Peyer's patch (tissue), 4 donors: Measurements from ENCODE around the gene UMODL1. TPM values are rescaled to one million over a fixed set of nuclear protein-coding genes. Genes with fewer than 3 reads are reported as not detected.

Experiments used
- DNase-seq, 3 donors: peaks; one replicate each; pipeline ENCODE4 v3.0.0-alpha.2; 2017 to 2019
- H3K27ac ChIP-seq, 4 donors: fragments of 200-600 bp; sonication (generic); one replicate each; pipeline ENCODE4 v1.5.1; 2016 to 2019
- H3K27me3 ChIP-seq, 2 donors: fragments of 200-600 bp; sonication (generic); one replicate each; pipeline ENCODE4 v1.5.1; 2019
- H3K36me3 ChIP-seq, 3 donors: fragments of 200-600 bp; sonication (generic); one replicate each; pipeline ENCODE4 v1.5.1; 2016 to 2019
- H3K4me1 ChIP-seq, 4 donors: fragments of 200-600 bp; sonication (generic); one replicate each; pipeline ENCODE4 v1.5.1; 2016 to 2019
- H3K4me3 ChIP-seq, 4 donors: fragments of 200-600 bp; sonication (generic); 1 replicate in 3 of 4; 2 replicates in 1 of 4; pipeline ENCODE4 v1.5.1; 2016 to 2019; ENCODE audit warnings: mild to moderate bottlenecking in 1 of 4
- H3K9me3 ChIP-seq, 4 donors: fragments of 200-600 bp; sonication (generic); one replicate each; pipeline ENCODE4 v1.5.1; 2016 to 2019; ENCODE audit warnings: mild to moderate bottlenecking in 1 of 4
- CTCF ChIP-seq, 6 experiments: fragments of 450-650 bp in 4 of 6; fragments of 200-600 bp in 2 of 6; sonication (generic) in 1 of 6; IDR thresholded peaks; one replicate each; pipeline ENCODE4 v1.5.1; 2017 to 2019; ENCODE audit warnings: antibody characterized with exemption in 6 of 6, mild to moderate bottlenecking in 3 of 6, moderate library complexity in 1 of 6
- POLR2A ChIP-seq, 2 donors: fragments of 450-650 bp; IDR thresholded peaks; one replicate each; pipeline ENCODE4 v1.5.1; 2017; ENCODE audit warnings: antibody characterized with exemption in 2 of 2, mild to moderate bottlenecking in 2 of 2, moderate library complexity in 2 of 2
- total RNA-seq, 4 donors: library from RNA; depleted of rRNA; stranded (reverse); fragments of >200 nt; gene quantifications; one replicate each; pipeline ENCODE4 v1.1.0, GENCODE V29; 2016

Gene UMODL1
- total RNA-seq, 4 donors from 2014 or later: 0.53 to 0.95 (median 0.83) TPM; not detected in 1

- TF ChIP-seq POLR2A (IDR thresholded peaks at IDR 0.05) (no peak), CTCF (IDR thresholded peaks at IDR 0.05) (no peak)
- H3K9me3 ChIP-seq: no peaks in the 10 kb centered on the region
- no peaks in the 10 kb centered on the region for H3K4me1 ChIP-seq
- H3K4me3 ChIP-seq: no peak overlapping the region
- no peak for DNase-seq
- no peaks in the 10 kb centered on the region for H3K27me3 ChIP-seq
- no peaks in the 10 kb centered on the region for H3K36me3 ChIP-seq
- H3K27ac ChIP-seq: no peak overlapping the region
These were observed 27.8 kb upstream of the UMODL1 start for GRCh38 chr21:42043201-42043895.

- Histone ChIP-seq H3K36me3 (no peaks in the 10 kb centered on the region), H3K4me1 (no peaks in the 10 kb centered on the region), H3K9me3 (no peaks in the 10 kb centered on the region), H3K27ac (no peak overlapping the region), H3K4me3 (no peak overlapping the region), H3K27me3 (no peaks in the 10 kb centered on the region)
- DNase-seq: no peak
- TF ChIP-seq POLR2A (IDR thresholded peaks at IDR 0.05) (no peak), CTCF (IDR thresholded peaks at IDR 0.05) (no peak)
These were observed 27.2 kb upstream of the UMODL1 start for GRCh38 chr21:42043961-42044360.

GRCh38 chr21:42044871-42045495, 26.1 kb upstream of the UMODL1 start:
- H3K27me3 ChIP-seq: no peaks in the 10 kb centered on the region
- H3K4me1 ChIP-seq: no peaks in the 10 kb centered on the region
- no peak overlapping the region for H3K4me3 ChIP-seq
- TF ChIP-seq CTCF (IDR thresholded peaks at IDR 0.05): no peak
- peak in 1 of 3 donors; percentile 27 for DNase-seq
- no peaks in the 10 kb centered on the region for H3K36me3 ChIP-seq
- no peak overlapping the region for H3K27ac ChIP-seq
- H3K9me3 ChIP-seq: no peaks in the 10 kb centered on the region

- Histone ChIP-seq H3K9me3 (no peaks in the 10 kb centered on the region), H3K36me3 (no peaks in the 10 kb centered on the region), H3K4me1 (no peaks in the 10 kb centered on the region), H3K27me3 (no peaks in the 10 kb centered on the region), H3K27ac (peak overlapping the region in 2 of 4 donors; percentile 53 to 58), H3K4me3 (no peak overlapping the region)
- TF ChIP-seq CTCF (IDR thresholded peaks at IDR 0.05) (no peak), POLR2A (IDR thresholded peaks at IDR 0.05) (no peak)
- peak in 1 of 3 donors; percentile 38 for DNase-seq
These were observed 23.1 kb upstream of the UMODL1 start for GRCh38 chr21:42047821-42048613.

GRCh38 chr21:42048870-42049577, 22.1 kb upstream of the UMODL1 start:
- Histone ChIP-seq H3K4me1 (no peaks in the 10 kb centered on the region), H3K27ac (peak overlapping the region in 1 of 4 donors; percentile 53), H3K9me3 (no peaks in the 10 kb centered on the region), H3K4me3 (no peak overlapping the region), H3K27me3 (no peaks in the 10 kb centered on the region), H3K36me3 (no peaks in the 10 kb centered on the region)
- peak in 1 of 3 donors; percentile 13 for DNase-seq
- no peak for TF ChIP-seq CTCF (IDR thresholded peaks at IDR 0.05)
- no peak for TF ChIP-seq POLR2A (IDR thresholded peaks at IDR 0.05)
